ENCODE data around the gene GSTO2. TPM values are rescaled to one million over a fixed set of nuclear protein-coding genes. Genes with fewer than 3 reads are reported as not detected.

Gene GSTO2
- total and polyA plus RNA-seq, 2 of the 13 experiments (the other 11 are each of a cell fraction or from before 2014, with no cell fraction given): 2.1 to 7.9 TPM

GRCh38 chr10:104332243-104333031, 63.5 kb downstream of the GSTO2 start:
- FAIRE-seq: no peak
- no peak for ATAC-seq
- H4K20me1 ChIP-seq (ENCODE audit: insufficient read depth, low read length): no peaks in the 10 kb centered on the region
- no TSS peak for BruUV-seq (replicated peaks)
- no peak overlapping the region for H3K27ac ChIP-seq (ENCODE audit: extremely low read length, insufficient read depth, low read length)
- H3K9me3 ChIP-seq (ENCODE audit: low read length): no peaks in the 10 kb centered on the region
- TF ChIP-seq SRSF4 (IDR thresholded peaks at IDR 0.05; ENCODE audit: low read depth, low read length, poor library complexity, severe bottlenecking) (no peak), ZNF766 (CRISPR knock-in tag; IDR thresholded peaks at IDR 0.05; ENCODE audit: borderline replicate concordance) (no peak)
- no peak overlapping the region for H3K9ac ChIP-seq (ENCODE audit: insufficient read depth, low read depth, low read length)
- H3K79me2 ChIP-seq (ENCODE audit: insufficient read depth, low read length): no peaks in the 10 kb centered on the region
- H2AFZ ChIP-seq (ENCODE audit: low read length): no peak overlapping the region
- in situ Hi-C loops (cut with HindIII; ENCODE audit: extremely low pct_ligation_motif_present, low pct_unique_long_range_greater_than_20kb) (no loop called here), intact Hi-C loops (cut with micrococcal nuclease; ENCODE audit: unreplicated experiment) (no loop called here)
- 95% methylated on average over 11 of the region's 11 CpGs for WGBS (ENCODE audit: low lambda C conversion rate)
- DNase-seq (ENCODE audit: low spot score): no peak
- no peak overlapping the region for H3K4me3 ChIP-seq (replicated peaks in 1 of 3; ENCODE audit: insufficient read depth in 1 of 3, low read depth in 2 of 3, low read length in 3 of 3)
- H3K36me3 ChIP-seq (replicated peaks in 1 of 2; ENCODE audit: control insufficient read depth in 1 of 2, insufficient read depth in 2 of 2, low read length in 2 of 2): no peaks in the 10 kb centered on the region; a peak in 1 of 5 replicates
- POLR2A ChIA-PET: no interaction called here
- H3K4me2 ChIP-seq (ENCODE audit: low read depth, low read length): no peak overlapping the region
- H3K27me3 ChIP-seq (ENCODE audit: control insufficient read depth in 1 of 2, insufficient read depth in 2 of 2, low read length in 2 of 2): no peaks in the 10 kb centered on the region
- CTCF ChIA-PET (ENCODE audit: low intra/inter-chr PET ratio, low total read pairs): no interaction called here
- peaks cover 75% of the 10 kb centered on the region for H3K4me1 ChIP-seq (ENCODE audit: insufficient read depth, low read length)

GRCh38 chr10:104333032-104333727, 64.2 kb downstream of the GSTO2 start:
- no peak for FAIRE-seq
- TF ChIP-seq ZNF431 (CRISPR knock-in tag; IDR thresholded peaks at IDR 0.05; ENCODE audit: borderline replicate concordance, low read depth): no peak
- TF ChIP-seq ZNF326 (CRISPR knock-in tag; IDR thresholded peaks at IDR 0.05; ENCODE audit: borderline replicate concordance): no peak
- no peak for TF ChIP-seq ZNF331 (CRISPR knock-in tag; IDR thresholded peaks at IDR 0.05)
- TF ChIP-seq YY1 (IDR thresholded peaks at IDR 0.05; ENCODE audit: insufficient read depth, insufficient replicate concordance, low read depth, low read length): no peak
- no peak for TF ChIP-seq ZNF761 (CRISPR knock-in tag; conservative IDR thresholded peaks at IDR 0.05)
- TF ChIP-seq AGO1 (IDR thresholded peaks at IDR 0.05; ENCODE audit: low read depth, low read length, poor library complexity, severe bottlenecking): no peak
- TF ChIP-seq HCFC1 (IDR thresholded peaks at IDR 0.05; ENCODE audit: low read depth, low read length): no peak
- TF ChIP-seq WIZ (CRISPR knock-in tag; IDR thresholded peaks at IDR 0.05): no peak
- TF ChIP-seq KMT2A (CRISPR knock-in tag; IDR thresholded peaks at IDR 0.05): no peak
- no peak for TF ChIP-seq PLRG1 (conservative IDR thresholded peaks at IDR 0.05)
- no peak for TF ChIP-seq ZBTB7A (CRISPR knock-in tag; IDR thresholded peaks at IDR 0.05)
- TF ChIP-seq DNMT3B (CRISPR knock-in tag; conservative IDR thresholded peaks at IDR 0.05): no peak
- no peak for TF ChIP-seq ZBTB1 (CRISPR knock-in tag; IDR thresholded peaks at IDR 0.05; ENCODE audit: borderline replicate concordance)
- no peak for TF ChIP-seq PRDM4 (CRISPR knock-in tag; IDR thresholded peaks at IDR 0.05; ENCODE audit: borderline replicate concordance)

More at GRCh38 chr10:104333032-104333727, 64.2 kb downstream of the GSTO2 start:
- Histone ChIP-seq H3K9ac (ENCODE audit: insufficient read depth, low read depth, low read length) (no peak overlapping the region), H3K4me3 (replicated peaks in 1 of 3; ENCODE audit: insufficient read depth in 1 of 3, low read depth in 2 of 3, low read length in 3 of 3) (no peak overlapping the region), H3K79me2 (ENCODE audit: insufficient read depth, low read length) (no peaks in the 10 kb centered on the region), H3K4me2 (ENCODE audit: low read depth, low read length) (no peak overlapping the region), H3K4me1 (ENCODE audit: insufficient read depth, low read length) (peaks cover 70% of the 10 kb centered on the region), H4K20me1 (ENCODE audit: insufficient read depth, low read length) (no peaks in the 10 kb centered on the region), H3K27ac (ENCODE audit: extremely low read length, insufficient read depth, low read length) (no peak overlapping the region), H3K36me3 (replicated peaks in 1 of 2; ENCODE audit: control insufficient read depth in 1 of 2, insufficient read depth in 2 of 2, low read length in 2 of 2) (no peaks in the 10 kb centered on the region; a peak in 1 of 5 replicates), H3K9me3 (ENCODE audit: low read length) (no peaks in the 10 kb centered on the region), H2AFZ (ENCODE audit: low read length) (no peak overlapping the region), H3K27me3 (ENCODE audit: control insufficient read depth in 1 of 2, insufficient read depth in 2 of 2, low read length in 2 of 2) (no peaks in the 10 kb centered on the region)
- in situ Hi-C loops (cut with HindIII; ENCODE audit: extremely low pct_ligation_motif_present, low pct_unique_long_range_greater_than_20kb) (no loop called here), intact Hi-C loops (cut with micrococcal nuclease; ENCODE audit: unreplicated experiment) (no loop called here)
- ChIA-PET POLR2A (no interaction called here), CTCF (ENCODE audit: low intra/inter-chr PET ratio, low total read pairs) (no interaction called here)
- 90% methylated on average over 12 of the region's 13 CpGs for WGBS (ENCODE audit: low lambda C conversion rate)
- no TSS peak for BruUV-seq (replicated peaks)
- DNase-seq (ENCODE audit: low spot score) (no peak), ATAC-seq (no peak)

Data from HepG2 (cell line).